B cell (primary cell): ENCODE results near the gene TRIAP1. TPM values are rescaled to one million over a fixed set of nuclear protein-coding genes. Genes with fewer than 3 reads are reported as not detected.
A peak's percentile ranks its signal among the peaks of the same experiment; 100 is the strongest.

ENCODE experiments used
- ATAC-seq: fragments of 200-7000 bp; cut with Tn5 transposase; one replicate; pipeline ENCODE4 v1.10.0; 2021; ENCODE audit warnings: low read depth, mild to moderate bottlenecking, moderate number of reproducible peaks, moderate library complexity
- CTCF ChIA-PET: fragments of 350-600 bp; sonication (Branson Sonifier 250); formaldehyde crosslinking; loops from one replicate; lab custom pipeline; 2021; ENCODE audit warnings: antibody characterized with exemption, inconsistent platforms; lab: Charles Lee
- POLR2A ChIA-PET: fragments of 350-600 bp; sonication (Branson Sonifier 250); formaldehyde crosslinking; loops from one replicate; lab custom pipeline; 2021; ENCODE audit warnings: antibody characterized with exemption; lab: Charles Lee
- DNase-seq: peaks from one replicate; pipeline ENCODE4 v3.0.0; 2013
- H2AFZ ChIP-seq: 2 replicates; pipeline ENCODE4 v1.6.1; 2012; ENCODE audit warnings: mild to moderate bottlenecking, low read depth, low read length; ENCODE audit not compliant: insufficient read depth, poor library complexity, severe bottlenecking
- H3K27ac ChIP-seq, 2 donors: 1 replicate in 1 of 2; 2 replicates in 1 of 2; pipeline ENCODE4 v1.5.1; 2012 to 2013; ENCODE audit warnings: low read length in 2 of 2, mild to moderate bottlenecking in 2 of 2, moderate library complexity in 1 of 2
- H3K27me3 ChIP-seq, 4 experiments: fragments of 200-600 bp in 1 of 4; sonication (generic) in 1 of 4; replicated peaks in 1 of 4; 1 replicate in 2 of 4; 2 replicates in 2 of 4; pipeline versions ENCODE4 v1.6.1 to v1.7.0; 2013 to 2016; ENCODE audit warnings: low read length in 3 of 4, mild to moderate bottlenecking in 2 of 4, mixed read lengths in 1 of 4, moderate library complexity in 1 of 4; ENCODE audit not compliant: insufficient read depth in 4 of 4, control insufficient read depth in 3 of 4; ENCODE audit errors: control extremely low read depth in 1 of 4
- H3K36me3 ChIP-seq, 2 experiments: replicated peaks in 1 of 2; 1 replicate in 1 of 2; 2 replicates in 1 of 2; pipeline versions ENCODE4 v1.6.1 to v1.7.1; 2013; ENCODE audit warnings: low read length in 1 of 2; ENCODE audit not compliant: insufficient read depth in 2 of 2, control insufficient read depth in 1 of 2; ENCODE audit errors: control extremely low read depth in 1 of 2, extremely low read depth in 1 of 2
- H3K4me1 ChIP-seq, 2 donors: fragments of 200-600 bp in 1 of 2; sonication (generic) in 1 of 2; 1 replicate in 1 of 2; 2 replicates in 1 of 2; pipeline versions ENCODE4 v1.5.1 to v1.6.1; 2013 to 2017; ENCODE audit warnings: low read length in 2 of 2; ENCODE audit not compliant: control insufficient read depth in 2 of 2, insufficient read depth in 2 of 2
- H3K4me2 ChIP-seq: replicated peaks from 2 replicates; pipeline ENCODE3; 2012; ENCODE audit warnings: mild to moderate bottlenecking, low read depth, low read length; ENCODE audit not compliant: poor library complexity, severe bottlenecking
- H3K4me3 ChIP-seq, 5 experiments: fragments of 200-600 bp in 1 of 5; sonication (generic) in 1 of 5; 1 replicate in 3 of 5; 2 replicates in 2 of 5; pipeline versions ENCODE4 v1.5.1 to v1.7.0; 2011 to 2016; ENCODE audit warnings: low read length in 4 of 5, mild to moderate bottlenecking in 4 of 5, low read depth in 2 of 5, control low read depth in 1 of 5, moderate library complexity in 1 of 5; ENCODE audit not compliant: insufficient read depth in 1 of 5; ENCODE audit errors: control extremely low read depth in 1 of 5, extremely low read depth in 1 of 5
- H3K79me2 ChIP-seq: fragments of 200-600 bp; sonication (generic); one replicate; pipeline ENCODE4 v1.6.0; 2016; ENCODE audit warnings: low read length; ENCODE audit not compliant: control insufficient read depth, insufficient read depth
- H3K9ac ChIP-seq: fragments of 200-600 bp; sonication (generic); 2 replicates; pipeline ENCODE4 v1.6.1; 2017; ENCODE audit warnings: mild to moderate bottlenecking, low read length, moderate library complexity
- H3K9me3 ChIP-seq, 3 donors: one replicate each; pipeline versions ENCODE4 v1.6.1 to v1.7.1; 2013; ENCODE audit warnings: low read length in 2 of 3; ENCODE audit not compliant: control insufficient read depth in 2 of 3, insufficient read depth in 1 of 3; ENCODE audit errors: control extremely low read depth in 1 of 3
- H4K20me1 ChIP-seq: 2 replicates; pipeline ENCODE4 v1.6.0; 2012; ENCODE audit warnings: mild to moderate bottlenecking, low read length; ENCODE audit not compliant: insufficient read depth, control insufficient read depth, poor library complexity, severe bottlenecking
- H3K27ac Mint-ChIP-seq: one replicate; pipeline ENCODE4 v1.8.0; 2021; ENCODE audit warnings: mixed read lengths
- H3K27me3 Mint-ChIP-seq: one replicate; pipeline ENCODE4 v1.8.0; 2021; ENCODE audit warnings: mixed read lengths
- H3K4me1 Mint-ChIP-seq: one replicate; pipeline ENCODE4 v1.8.0; 2021; ENCODE audit warnings: mixed read lengths
- H3K4me3 Mint-ChIP-seq: one replicate; pipeline ENCODE4 v1.8.0; 2021; ENCODE audit warnings: mixed read lengths
- H3K9me3 Mint-ChIP-seq: one replicate; pipeline ENCODE4 v1.8.0; 2022; ENCODE audit warnings: mixed read lengths; ENCODE audit not compliant: insufficient read depth
- CTCF ChIP-seq: fragments of 200-600 bp; IDR thresholded peaks from one replicate; pipeline ENCODE4 v1.8.0; 2022; ENCODE audit warnings: antibody characterized with exemption, mild to moderate bottlenecking
- EZH2 ChIP-seq: IDR thresholded peaks from 2 replicates; pipeline ENCODE4 v1.6.1; 2012; ENCODE audit warnings: borderline replicate concordance, low read depth, mild to moderate bottlenecking, moderate library complexity, low read length; ENCODE audit not compliant: insufficient read depth, poor library complexity, severe bottlenecking
- WGBS: methylation state at CpG from one replicate; pipeline ENCODE4 v1.1.5; 2013; ENCODE audit warnings: missing lambda C conversion rate; ENCODE audit not compliant: insufficient coverage; 5-methylcytosine and 5-hydroxymethylcytosine counted together
- intact Hi-C: fragments of 100-400 bp; cut with micrococcal nuclease; formaldehyde crosslinking; loops from one replicate; pipeline ENCODE4 v1.10.0; 2022
- polyA plus RNA-seq: library from polyadenylated mRNA; depleted of rRNA; stranded (reverse); fragments of >200 nt; gene quantifications from 2 replicates; pipeline ENCODE4 v1.2.3, GENCODE V29; 2012
- total RNA-seq, 2 donors: library from RNA; stranded (reverse); fragments of 120-200 nt in 1 of 2; gene quantifications; 1 replicate in 1 of 2; 2 replicates in 1 of 2; pipeline versions ENCODE4 v1.2.3 to v1.2.4, GENCODE V29; 2013 to 2022

TRIAP1 gene
- total and polyA plus RNA-seq, 2 donors (not counting 1 experiment from before 2014, with no cell fraction given), result 13.8 to 19.6 TPM

GRCh38 chr12:120466560-120467315 lies 20.6 kb upstream of the TRIAP1 start:
- H3K4me3 ChIP-seq, result no peak overlapping the region
- TF ChIP-seq EZH2, result no peak
- TF ChIP-seq CTCF, result peak; percentile 57
- peak overlapping the region; percentile 40 for H3K4me3 Mint-ChIP-seq
- H2AFZ ChIP-seq, result no peak overlapping the region
- no peaks in the 10 kb centered on the region for H3K27me3 ChIP-seq
- ChIA-PET POLR2A (interaction anchor here (0.6 kb wide), 2 partner anchors 106 to 221 kb away, joined by 3 to 8 read pairs; no protein-coding TSS in a partner anchor), CTCF (interaction anchor here (0.6 to 4.2 kb wide), 15 partner anchors 9 to 1454 kb away, joined by 3 to 39 read pairs (median 3); partner anchors contain the start of gene POP5)
- ATAC-seq, result no peak
- H3K9me3 ChIP-seq, result no peaks in the 10 kb centered on the region
- peaks cover 20% of the 10 kb centered on the region in 2 donors for H3K4me1 ChIP-seq
- H3K27ac ChIP-seq, result no peak overlapping the region
- peaks cover 8 to 47% of the 10 kb centered on the region in 2 experiments for H3K36me3 ChIP-seq
- H3K4me2 ChIP-seq, result no peak overlapping the region
- 75% methylated on average over 5 of the region's 8 CpGs for WGBS
- no peak overlapping the region for H3K27ac Mint-ChIP-seq
- no peaks in the 10 kb centered on the region for H3K9me3 Mint-ChIP-seq
- no peaks in the 10 kb centered on the region for H3K27me3 Mint-ChIP-seq
- peaks cover 33% of the 10 kb centered on the region for H3K4me1 Mint-ChIP-seq
- peak; percentile 59 for DNase-seq
- peaks cover 89% of the 10 kb centered on the region for H3K79me2 ChIP-seq
- H3K9ac ChIP-seq, result no peak overlapping the region
- peaks cover 69% of the 10 kb centered on the region for H4K20me1 ChIP-seq
- intact Hi-C loops, result loop anchor here (10.0 kb wide), 1 partner anchor 438 kb away; the partner anchor contains the start of gene SPPL3

- TF ChIP-seq CTCF (no peak), EZH2 (no peak)
- no peak for ATAC-seq
- Mint-ChIP-seq H3K4me3 (no peak overlapping the region), H3K9me3 (no peaks in the 10 kb centered on the region), H3K4me1 (peaks cover 33% of the 10 kb centered on the region), H3K27ac (peak overlapping the region; percentile 20), H3K27me3 (no peaks in the 10 kb centered on the region)
- H3K27ac ChIP-seq, result peak overlapping the region in 1 of 2 donors; percentile 24
- H4K20me1 ChIP-seq, result peaks cover 75% of the 10 kb centered on the region
- H2AFZ ChIP-seq, result no peak overlapping the region
- DNase-seq, result no peak
- peaks cover 20% of the 10 kb centered on the region in 2 donors for H3K4me1 ChIP-seq
- H3K9ac ChIP-seq, result no peak overlapping the region
- peaks cover 85% of the 10 kb centered on the region for H3K79me2 ChIP-seq
- peaks cover 8 to 56% of the 10 kb centered on the region in 2 experiments for H3K36me3 ChIP-seq
- ChIA-PET CTCF (interaction anchor here (0.6 to 4.2 kb wide), 7 partner anchors 8 to 1908 kb away, joined by 3 to 39 read pairs (median 4); partner anchors contain the start of gene POP5), POLR2A (interaction anchor here (0.6 kb wide), 1 partner anchor 220 kb away, joined by 8 read pairs; no protein-coding TSS in a partner anchor)
- no peak overlapping the region for H3K4me3 ChIP-seq
- intact Hi-C loops, result loop anchor here (10.0 kb wide), 1 partner anchor 439 kb away; the partner anchor contains the start of gene SPPL3
- no CpG with 5 or more reads among the region's 5 CpGs for WGBS
- no peaks in the 10 kb centered on the region for H3K27me3 ChIP-seq
- no peak overlapping the region for H3K4me2 ChIP-seq
- no peaks in the 10 kb centered on the region for H3K9me3 ChIP-seq
These were observed 19.6 kb upstream of the TRIAP1 start for GRCh38 chr12:120465756-120466155.
